ENCODE measurements around the gene LRMDA. TPM values are rescaled to one million over a fixed set of nuclear protein-coding genes. Genes with fewer than 3 reads are reported as not detected.

The LRMDA gene
- polyA plus RNA-seq, 1 donor (not counting 4 experiments of a cell fraction or from before 2014, with no cell fraction given), result not detected

DNA sequence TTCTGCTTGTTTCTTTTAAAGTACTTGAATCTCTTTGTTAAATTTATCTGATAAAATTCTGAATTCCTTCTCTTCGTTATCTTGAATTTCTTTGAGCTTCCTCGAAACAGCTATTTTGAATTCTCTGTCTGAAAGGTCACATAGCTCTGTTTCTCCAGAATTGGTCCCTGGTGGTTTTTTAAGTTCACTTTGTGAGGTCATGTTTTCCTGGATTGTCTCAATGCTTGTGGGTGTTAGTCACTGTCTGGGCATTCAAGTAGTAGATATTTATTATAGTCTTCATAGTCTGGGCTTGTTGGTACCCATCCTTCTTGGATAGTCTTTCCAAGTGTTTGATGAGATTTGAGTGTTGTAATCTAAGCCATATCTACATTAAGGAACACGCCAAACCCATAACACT lies 1060.6 kb downstream of the LRMDA start:
- Histone ChIP-seq H3K27me3 (ENCODE audit: control insufficient read depth, extremely low read depth, insufficient read depth, low read length) (no peaks in the 10 kb centered on the region), H2AFZ (ENCODE audit: control insufficient read depth, low read length) (no peak overlapping the region), H3K79me2 (ENCODE audit: control insufficient read depth, insufficient read depth, low read length) (no peaks in the 10 kb centered on the region), H3K9me1 (ENCODE audit: control insufficient read depth, extremely low read depth, insufficient read depth, low read length) (no peaks in the 10 kb centered on the region), H3K9me3 (ENCODE audit: control insufficient read depth, low read depth, low read length) (peaks cover 8% of the 10 kb centered on the region), H3K4me1 (ENCODE audit: control insufficient read depth, extremely low read depth, insufficient read depth, low read length) (peaks cover 11% of the 10 kb centered on the region), H3K4me3 (ENCODE audit: control insufficient read depth in 2 of 3, extremely low read depth in 1 of 3, insufficient read depth in 2 of 3, low read depth in 1 of 3, low read length in 3 of 3) (no peak overlapping the region), H3K36me3 (ENCODE audit: control insufficient read depth in 2 of 2, extremely low read depth in 1 of 2, insufficient read depth in 2 of 2, low read length in 2 of 2) (no peaks in the 10 kb centered on the region), H3K27ac (ENCODE audit: control insufficient read depth, insufficient read depth, low read length) (peak overlapping the region; percentile 51), H4K20me1 (ENCODE audit: control insufficient read depth, extremely low read depth, insufficient read depth, low read length) (no peaks in the 10 kb centered on the region), H3K4me2 (ENCODE audit: control insufficient read depth, extremely low read depth, insufficient read depth, low read depth, low read length) (peak overlapping the region; percentile 35), H3K9ac (ENCODE audit: control insufficient read depth, extremely low read depth, insufficient read depth, low read length) (no peak overlapping the region)
- dilution Hi-C loops (cut with MboI; ENCODE audit: extremely low pct_ligation_motif_present, low sequenced_read_pairs), result no loop called here
- FAIRE-seq, result peak; percentile 75
- DNase-seq (ENCODE audit: low read depth, low spot score), result peak; percentile 71
- TF ChIP-seq CTCF (optimal IDR thresholded peaks at IDR 0.05 in 1 of 3, IDR thresholded peaks at IDR 0.05 in 1 of 3, conservative IDR thresholded peaks at IDR 0.05 in 1 of 3; ENCODE audit: extremely low read depth in 1 of 3, insufficient read depth in 2 of 3, low read length in 3 of 3), result no peak
- TF ChIP-seq EZH2 (IDR thresholded peaks at IDR 0.05; ENCODE audit: low read length), result no peak

DNA sequence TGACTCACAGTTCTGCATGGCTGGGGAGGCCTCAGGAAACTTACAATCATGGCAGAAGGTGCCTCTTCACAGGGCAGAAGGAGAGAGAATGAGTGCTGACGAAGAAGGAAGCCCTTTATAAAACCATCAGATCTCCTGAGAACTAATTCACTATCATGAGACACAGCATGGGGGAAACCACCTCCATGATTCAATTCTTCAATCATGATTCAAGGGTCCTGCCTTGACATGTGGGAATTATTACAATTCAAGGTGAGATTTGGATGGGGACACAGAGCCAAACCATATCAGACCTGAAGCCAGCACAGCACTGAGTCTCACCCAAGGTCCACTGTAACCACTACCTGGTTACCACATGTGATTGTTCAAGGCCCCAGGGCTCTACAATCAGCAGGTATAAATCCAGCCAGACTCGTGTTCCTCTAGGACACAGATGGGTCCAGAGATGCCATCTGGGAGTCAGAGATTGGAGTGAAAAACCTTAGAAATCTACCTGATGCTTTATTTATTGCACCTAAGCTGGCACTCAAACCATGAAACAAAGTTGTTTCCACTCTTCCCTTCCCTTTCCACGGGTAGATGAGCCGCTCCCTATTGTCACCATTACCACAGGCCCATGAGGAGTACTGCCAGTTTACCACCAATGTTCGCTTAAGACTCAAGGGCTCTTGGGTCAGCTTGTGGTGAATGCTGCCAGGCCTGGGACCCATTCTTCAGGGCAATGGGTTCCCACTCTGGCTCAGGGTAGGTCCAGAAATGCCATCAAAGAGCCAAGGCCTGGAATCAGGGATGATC lies 1061.5 kb downstream of the LRMDA start:
- dilution Hi-C loops (cut with MboI; ENCODE audit: extremely low pct_ligation_motif_present, low sequenced_read_pairs), result no loop called here

More for the DNA sequence above, 1061.5 kb downstream of the LRMDA start:
- H3K27ac ChIP-seq (ENCODE audit: control insufficient read depth, insufficient read depth, low read length), result peak overlapping the region; percentile 51
- no peak overlapping the region for H2AFZ ChIP-seq (ENCODE audit: control insufficient read depth, low read length)
- peak overlapping the region; percentile 35 for H3K4me2 ChIP-seq (ENCODE audit: control insufficient read depth, extremely low read depth, insufficient read depth, low read depth, low read length)
- TF ChIP-seq CTCF (optimal IDR thresholded peaks at IDR 0.05 in 1 of 3, IDR thresholded peaks at IDR 0.05 in 1 of 3, conservative IDR thresholded peaks at IDR 0.05 in 1 of 3; ENCODE audit: extremely low read depth in 1 of 3, insufficient read depth in 2 of 3, low read length in 3 of 3) (no peak), EZH2 (IDR thresholded peaks at IDR 0.05; ENCODE audit: low read length) (no peak)
- no peaks in the 10 kb centered on the region for H4K20me1 ChIP-seq (ENCODE audit: control insufficient read depth, extremely low read depth, insufficient read depth, low read length)
- no peaks in the 10 kb centered on the region for H3K27me3 ChIP-seq (ENCODE audit: control insufficient read depth, extremely low read depth, insufficient read depth, low read length)
- H3K4me1 ChIP-seq (ENCODE audit: control insufficient read depth, extremely low read depth, insufficient read depth, low read length), result peaks cover 11% of the 10 kb centered on the region
- H3K9ac ChIP-seq (ENCODE audit: control insufficient read depth, extremely low read depth, insufficient read depth, low read length), result no peak overlapping the region
- H3K4me3 ChIP-seq (ENCODE audit: control insufficient read depth in 2 of 3, extremely low read depth in 1 of 3, insufficient read depth in 2 of 3, low read depth in 1 of 3, low read length in 3 of 3), result no peak overlapping the region
- no peaks in the 10 kb centered on the region for H3K79me2 ChIP-seq (ENCODE audit: control insufficient read depth, insufficient read depth, low read length)
- H3K9me1 ChIP-seq (ENCODE audit: control insufficient read depth, extremely low read depth, insufficient read depth, low read length), result no peaks in the 10 kb centered on the region
- peak; percentile 26 for FAIRE-seq
- DNase-seq (ENCODE audit: low read depth, low spot score), result peak; percentile 17
- H3K9me3 ChIP-seq (ENCODE audit: control insufficient read depth, low read depth, low read length), result peaks cover 8% of the 10 kb centered on the region
- H3K36me3 ChIP-seq (ENCODE audit: control insufficient read depth in 2 of 2, extremely low read depth in 1 of 2, insufficient read depth in 2 of 2, low read length in 2 of 2), result no peaks in the 10 kb centered on the region

All from keratinocyte (primary cell).